HepG2 (cell line): ENCODE measurements around the gene LRPPRC. TPM values are rescaled to one million over a fixed set of nuclear protein-coding genes. Genes with fewer than 3 reads are reported as not detected.
"Not testable (repeated sequence)": the region's sequence is repeated elsewhere in the genome, so short reads cannot be mapped to it uniquely, and the experiment has no call there.

Experiments used
- ATAC-seq: fragments of 200-7000 bp; cut with Tn5 transposase; 3 replicates; pipeline ENCODE4 v1.9.1; 2020; ENCODE audit warnings: mild to moderate bottlenecking, moderate library complexity
- BruUV-seq: library from RNA; stranded (reverse); fragments of 400-500 nt; replicated peaks from 2 replicates; lab custom pipeline; 2021; lab: Mats Ljungman, UMichigan
- CTCF ChIA-PET: fragments of 300-600 bp; formaldehyde crosslinking; extraction: SDS; loops from one replicate; lab custom pipeline; 2021; ENCODE audit warnings: low total read pairs, inconsistent platforms, low intra/inter-chr PET ratio; lab: Yijun Ruan, JAX
- POLR2A ChIA-PET: fragments of 350-600 bp; sonication (Branson Sonifier 250); formaldehyde crosslinking; loops from one replicate; lab custom pipeline; 2020; ENCODE audit warnings: antibody characterized with exemption, inconsistent platforms; lab: Yijun Ruan, JAX
- DNase-seq: peaks from one replicate; pipeline ENCODE4 v3.0.0-alpha.2; 2015; ENCODE audit warnings: low spot score
- FAIRE-seq: peaks from 3 replicates; lab custom pipeline; 2011; peaks lifted over from hg19 to GRCh38; lab: Jason Lieb, UNC
- H2AFZ ChIP-seq: one replicate; pipeline ENCODE4 v1.6.1; 2011; ENCODE audit warnings: low read length, inconsistent platforms
- H3K27ac ChIP-seq: fragments of 300-600 bp; 3 replicates; pipeline ENCODE4 v1.8.0; 2011; ENCODE audit warnings: mixed run types, mild to moderate bottlenecking, mixed read lengths, low read length, inconsistent platforms; ENCODE audit not compliant: insufficient read depth; ENCODE audit errors: extremely low read length
- H3K27me3 ChIP-seq, 2 experiments: fragments of 200-600 bp in 1 of 2; 2 replicates in 1 of 2; 3 replicates in 1 of 2; pipeline versions ENCODE4 v1.6.0 to v1.8.0; 2011; ENCODE audit warnings: low read length in 2 of 2, mild to moderate bottlenecking in 2 of 2, moderate library complexity in 2 of 2, inconsistent platforms in 1 of 2; ENCODE audit not compliant: insufficient read depth in 2 of 2, control insufficient read depth in 1 of 2
- H3K36me3 ChIP-seq, 2 experiments: fragments of 200-600 bp in 1 of 2; replicated peaks in 1 of 2; 2 replicates in 1 of 2; 3 replicates in 1 of 2; pipeline versions ENCODE4 v1.5.1 to v1.8.0; 2011; ENCODE audit warnings: low read length in 2 of 2, inconsistent platforms in 1 of 2; ENCODE audit not compliant: insufficient read depth in 2 of 2, control insufficient read depth in 1 of 2
- H3K4me1 ChIP-seq: 2 replicates; pipeline ENCODE4 v1.5.1; 2012; ENCODE audit warnings: low read length, inconsistent platforms; ENCODE audit not compliant: insufficient read depth
- H3K4me2 ChIP-seq: 2 replicates; pipeline ENCODE4 v1.6.0; 2011; ENCODE audit warnings: low read depth, low read length, inconsistent platforms
- H3K4me3 ChIP-seq, 3 experiments: fragments of 200-600 bp in 1 of 3; sonication (generic), shearing (Covaris generic) in 1 of 3; replicated peaks in 1 of 3; 2 replicates each; pipeline ENCODE4 v1.5.1; 2011 to 2016; ENCODE audit warnings: low read length in 3 of 3, inconsistent platforms in 2 of 3, low read depth in 2 of 3, mild to moderate bottlenecking in 2 of 3, control low read depth in 1 of 3, mixed read lengths in 1 of 3; ENCODE audit not compliant: insufficient read depth in 1 of 3
- H3K79me2 ChIP-seq: one replicate; pipeline ENCODE4 v1.6.1; 2011; ENCODE audit warnings: low read length, inconsistent platforms; ENCODE audit not compliant: insufficient read depth
- H3K9ac ChIP-seq: 2 replicates; pipeline ENCODE4 v1.6.0; 2011; ENCODE audit warnings: mild to moderate bottlenecking, low read depth, low read length, inconsistent platforms; ENCODE audit not compliant: insufficient read depth
- H3K9me3 ChIP-seq: 2 replicates; pipeline ENCODE4 v1.5.1; 2012; ENCODE audit warnings: mild to moderate bottlenecking, low read length
- H4K20me1 ChIP-seq: 2 replicates; pipeline ENCODE4 v1.6.0; 2011; ENCODE audit warnings: inconsistent platforms, mild to moderate bottlenecking, low read length, moderate library complexity; ENCODE audit not compliant: insufficient read depth
- CEBPB ChIP-seq: IDR thresholded peaks from 2 replicates; pipeline ENCODE4 v1.6.1; 2011; ENCODE audit warnings: low read depth, low read length, improper control_type of control experiment, borderline replicate concordance
- CEBPG ChIP-seq: IDR thresholded peaks from 2 replicates; pipeline ENCODE4 v1.6.1; 2016
- MAFK ChIP-seq, 2 experiments: IDR thresholded peaks in 1 of 2; conservative IDR thresholded peaks in 1 of 2; 2 replicates each; pipeline ENCODE4 v1.6.1; 2011; ENCODE audit warnings: improper control_type of control experiment in 2 of 2, low read length in 2 of 2
- RBM22 ChIP-seq: fragments of 200-400 bp; formaldehyde crosslinking; optimal IDR thresholded peaks from 2 replicates; pipeline ENCODE3; 2017; ENCODE audit warnings: mild to moderate bottlenecking, low read length, moderate library complexity
- SIX4 ChIP-seq: sonication (generic); formaldehyde crosslinking; IDR thresholded peaks from 2 replicates; pipeline ENCODE4 v1.4.0; 2020; ENCODE audit warnings: missing genetic modification reagents
- WGBS: methylation state at CpG from one replicate; pipeline ENCODE4 v1.1.6; 2017; ENCODE audit warnings: low lambda C conversion rate; 5-methylcytosine and 5-hydroxymethylcytosine counted together
- in situ Hi-C: cut with HindIII; loops from 2 replicates; pipeline ENCODE4 v1.10.0; 2017; ENCODE audit warnings: low pct_unique_long_range_greater_than_20kb; ENCODE audit not compliant: extremely low pct_ligation_motif_present
- intact Hi-C: fragments of 100-400 bp; cut with micrococcal nuclease; formaldehyde crosslinking; loops from one replicate; pipeline ENCODE4 v1.10.0; 2022; ENCODE audit not compliant: unreplicated experiment
- polyA plus RNA-seq, 8 experiments: library from polyadenylated mRNA; depleted of rRNA in 3 of 8; stranded (reverse) in 7 of 8; unstranded in 1 of 8; fragments of >200 nt; fragmentation: Illumina TruSeq in 4 of 8; extraction: Trizol in 4 of 8; gene quantifications; 2 replicates each; pipeline versions ENCODE4 v1.2.1 to v1.2.3, GENCODE V29; 2011 to 2016; ENCODE audit warnings: low read depth in 4 of 8, missing spikeins in 1 of 8, mixed read lengths in 1 of 8; ENCODE audit not compliant: insufficient read depth in 1 of 8
- total RNA-seq, 5 experiments: library from RNA; depleted of rRNA; stranded (reverse); fragments of >200 nt; fragmentation: Illumina TruSeq; extraction: Trizol; gene quantifications; 2 replicates each; pipeline ENCODE4 v1.2.3, GENCODE V29; 2016; ENCODE audit warnings: low read depth in 1 of 5

Gene LRPPRC
- total and polyA plus RNA-seq, 2 of the 13 experiments (the other 11 are each of a cell fraction or from before 2014, with no cell fraction given): 117 to 167 TPM

- POLR2A ChIA-PET: no interaction called here
- Histone ChIP-seq H4K20me1 (no peaks in the 10 kb centered on the region), H3K4me1 (no peaks in the 10 kb centered on the region), H3K9me3 (no peaks in the 10 kb centered on the region), H3K4me3 (no peak overlapping the region), H3K36me3 (peaks cover 16 to 74% of the 10 kb centered on the region in 2 experiments), H3K4me2 (no peak overlapping the region), H3K27me3 (no peaks in the 10 kb centered on the region), H3K79me2 (no peaks in the 10 kb centered on the region), H2AFZ (no peak overlapping the region), H3K9ac (no peak overlapping the region), H3K27ac (no peak overlapping the region)
- DNase-seq (no peak), ATAC-seq (no peak), FAIRE-seq (no peak)
- CTCF ChIA-PET: no interaction called here
- WGBS: 96% methylated on average over 2 of the region's 2 CpGs
- intact Hi-C loops: no loop called here
- TF ChIP-seq SIX4: no peak
- peak in 1 of 2 experiments; percentile 22; a peak in 1 of 4 replicates for TF ChIP-seq MAFK (conservative IDR thresholded peaks at IDR 0.05 in 1 of 2, IDR thresholded peaks at IDR 0.05 in 1 of 2; ENCODE audit: low read length in 2 of 2)
- in situ Hi-C loops: no loop called here
- no TSS peak for BruUV-seq
Measured at GRCh38 chr2:43924463-43924862, 71.3 kb downstream of the LRPPRC start.

- Histone ChIP-seq H3K4me1 (peaks cover 32% of the 10 kb centered on the region), H3K36me3 (peaks cover 9 to 70% of the 10 kb centered on the region in 2 experiments)
- DNase-seq, ATAC-seq, H2AFZ ChIP-seq, FAIRE-seq, intact Hi-C loops, H3K4me3 ChIP-seq, BruUV-seq, CTCF ChIA-PET, POLR2A ChIA-PET, in situ Hi-C loops, H3K9me3 ChIP-seq, H3K4me2 ChIP-seq, H3K27me3 ChIP-seq, H3K9ac ChIP-seq, H3K79me2 ChIP-seq, H3K27ac ChIP-seq, H4K20me1 ChIP-seq: not testable (repeated sequence)
- 95% methylated on average over 8 of the region's 8 CpGs for WGBS
- TF ChIP-seq RBM22 (peak; percentile 30), CEBPG (CRISPR knock-in tag) (peak; percentile 68), CEBPB (peak; percentile 75)
Measured at GRCh38 chr2:43911136-43911790, 84.5 kb downstream of the LRPPRC start.
